SU-DHL-6 (cell line): ENCODE measurements around the gene TDRD5.

Experiments
- H2AFZ ChIP-seq: fragments of 200-600 bp; sonication (generic); 2 replicates; pipeline ENCODE4 v1.6.1; 2014; ENCODE audit warnings: low read depth, mild to moderate bottlenecking, moderate library complexity, mixed read lengths, antibody characterized with exemption, low read length; ENCODE audit not compliant: severe bottlenecking
- H3F3A ChIP-seq: fragments of 200-600 bp; shearing (Covaris generic); 2 replicates; pipeline ENCODE4 v1.6.0; 2016; ENCODE audit warnings: antibody characterized with exemption, mild to moderate bottlenecking; ENCODE audit not compliant: insufficient read depth
- H3K27ac ChIP-seq: fragments of 200-600 bp; sonication (generic); 2 replicates; pipeline ENCODE4 v1.5.1; 2016; ENCODE audit warnings: low read depth, mild to moderate bottlenecking, low read length, moderate library complexity, mixed read lengths
- H3K27me3 ChIP-seq: fragments of 200-600 bp; sonication (generic), shearing (Covaris generic); 2 replicates; pipeline ENCODE4 v1.6.0; 2014; ENCODE audit warnings: mild to moderate bottlenecking, low read length
- H3K36me3 ChIP-seq: fragments of 200-600 bp; sonication (generic); 2 replicates; pipeline ENCODE4 v1.6.1; 2014; ENCODE audit warnings: mild to moderate bottlenecking, low read length, mixed read lengths
- H3K4me2 ChIP-seq: fragments of 300-600, 200-600 bp; shearing (Covaris generic), sonication (generic); 2 replicates; pipeline ENCODE4 v1.6.0; 2014; ENCODE audit warnings: low read length, low read depth, mild to moderate bottlenecking; ENCODE audit not compliant: poor library complexity, severe bottlenecking
- H3K4me3 ChIP-seq: fragments of 200-600 bp; sonication (generic); 2 replicates; pipeline ENCODE4 v1.5.1; 2014; ENCODE audit warnings: antibody characterized with exemption, low read length, mild to moderate bottlenecking, mixed read lengths; ENCODE audit not compliant: insufficient read depth, poor library complexity, severe bottlenecking
- H3K79me2 ChIP-seq: fragments of 200-600 bp; sonication (generic); 2 replicates; pipeline ENCODE4 v1.6.1; 2014; ENCODE audit warnings: mild to moderate bottlenecking, low read length, moderate library complexity; ENCODE audit not compliant: insufficient read depth
- H3K9ac ChIP-seq: fragments of 200-600 bp; sonication (generic); 2 replicates; pipeline ENCODE4 v1.7.0; 2014; ENCODE audit warnings: mild to moderate bottlenecking, low read length
- H3K9me2 ChIP-seq: fragments of 200-600 bp; sonication (generic); replicated peaks from 2 replicates; pipeline ENCODE4 v1.6.1; 2014; ENCODE audit warnings: low read length; ENCODE audit not compliant: insufficient read depth
- H3K9me3 ChIP-seq: fragments of 200-600 bp; sonication (generic); 2 replicates; pipeline ENCODE4 v1.6.1; 2014; ENCODE audit warnings: low read length, mixed read lengths; ENCODE audit not compliant: insufficient read depth
- H4K20me1 ChIP-seq: fragments of 200-600 bp; sonication (generic); 2 replicates; pipeline ENCODE4 v1.6.1; 2014; ENCODE audit warnings: low read depth, mild to moderate bottlenecking, antibody characterized with exemption, low read length, moderate library complexity, mixed read lengths
- EZH2phosphoT487 ChIP-seq: fragments of 200-600 bp; sonication (generic), shearing (Covaris generic); conservative IDR thresholded peaks from 2 replicates; pipeline ENCODE4 v1.6.1; 2018; ENCODE audit warnings: mild to moderate bottlenecking, antibody characterized with exemption, low read length, moderate library complexity, mixed read lengths
- TF ChIP-seq, protein P1 (sequence below): fragments of 200-600 bp; sonication (generic); IDR thresholded peaks from one replicate; pipeline ENCODE4 v1.5.1; 2017; ENCODE audit warnings: antibody characterized with exemption, mild to moderate bottlenecking, low read length, moderate library complexity; ENCODE audit not compliant: insufficient read depth, poor library complexity, severe bottlenecking

Gene TDRD5, protein sequence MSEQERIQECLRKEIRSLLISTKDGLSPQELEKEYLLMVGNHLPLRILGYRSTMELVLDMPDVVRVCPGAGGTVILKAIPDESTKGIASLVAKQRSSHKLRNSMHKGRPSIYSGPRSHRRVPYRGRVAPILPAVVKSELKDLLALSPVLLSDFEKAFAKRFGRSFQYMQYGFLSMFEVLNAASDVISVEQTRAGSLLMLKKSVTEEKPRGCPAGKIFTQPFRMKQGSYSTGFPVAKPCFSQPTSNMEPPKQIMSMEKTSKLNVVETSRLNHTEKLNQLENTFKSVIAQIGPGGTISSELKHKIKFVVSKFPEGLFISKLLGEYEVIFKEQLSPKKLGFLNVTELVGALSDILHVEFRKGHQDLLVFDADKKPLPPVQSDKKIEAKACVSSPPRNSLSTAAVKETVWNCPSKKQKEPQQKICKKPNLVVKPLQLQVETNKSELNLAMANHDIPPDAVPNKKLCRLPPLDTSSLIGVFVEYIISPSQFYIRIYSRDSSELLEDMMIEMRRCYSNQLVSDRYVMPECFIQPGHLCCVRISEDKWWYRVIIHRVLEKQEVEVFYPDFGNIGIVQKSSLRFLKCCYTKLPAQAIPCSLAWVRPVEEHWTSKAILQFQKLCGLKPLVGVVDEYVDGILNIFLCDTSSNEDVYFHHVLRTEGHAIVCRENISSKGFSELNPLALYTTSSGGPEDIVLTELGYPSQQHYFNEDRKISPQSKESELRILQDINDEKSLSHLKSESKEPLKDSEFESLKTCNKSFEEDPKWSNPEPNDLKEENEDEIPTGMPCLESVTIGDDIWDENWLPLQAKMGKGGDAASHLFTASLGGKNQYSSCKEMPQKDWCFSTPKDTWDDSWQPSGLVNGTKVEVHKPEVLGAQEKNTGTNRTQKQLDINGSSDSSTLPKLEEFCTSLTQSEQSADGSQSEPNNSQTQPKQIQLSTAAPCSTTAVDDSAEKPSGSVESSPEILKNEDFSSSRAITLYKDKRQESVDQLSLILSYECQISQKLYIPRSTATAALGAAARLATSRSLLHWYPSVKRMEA

DNA sequence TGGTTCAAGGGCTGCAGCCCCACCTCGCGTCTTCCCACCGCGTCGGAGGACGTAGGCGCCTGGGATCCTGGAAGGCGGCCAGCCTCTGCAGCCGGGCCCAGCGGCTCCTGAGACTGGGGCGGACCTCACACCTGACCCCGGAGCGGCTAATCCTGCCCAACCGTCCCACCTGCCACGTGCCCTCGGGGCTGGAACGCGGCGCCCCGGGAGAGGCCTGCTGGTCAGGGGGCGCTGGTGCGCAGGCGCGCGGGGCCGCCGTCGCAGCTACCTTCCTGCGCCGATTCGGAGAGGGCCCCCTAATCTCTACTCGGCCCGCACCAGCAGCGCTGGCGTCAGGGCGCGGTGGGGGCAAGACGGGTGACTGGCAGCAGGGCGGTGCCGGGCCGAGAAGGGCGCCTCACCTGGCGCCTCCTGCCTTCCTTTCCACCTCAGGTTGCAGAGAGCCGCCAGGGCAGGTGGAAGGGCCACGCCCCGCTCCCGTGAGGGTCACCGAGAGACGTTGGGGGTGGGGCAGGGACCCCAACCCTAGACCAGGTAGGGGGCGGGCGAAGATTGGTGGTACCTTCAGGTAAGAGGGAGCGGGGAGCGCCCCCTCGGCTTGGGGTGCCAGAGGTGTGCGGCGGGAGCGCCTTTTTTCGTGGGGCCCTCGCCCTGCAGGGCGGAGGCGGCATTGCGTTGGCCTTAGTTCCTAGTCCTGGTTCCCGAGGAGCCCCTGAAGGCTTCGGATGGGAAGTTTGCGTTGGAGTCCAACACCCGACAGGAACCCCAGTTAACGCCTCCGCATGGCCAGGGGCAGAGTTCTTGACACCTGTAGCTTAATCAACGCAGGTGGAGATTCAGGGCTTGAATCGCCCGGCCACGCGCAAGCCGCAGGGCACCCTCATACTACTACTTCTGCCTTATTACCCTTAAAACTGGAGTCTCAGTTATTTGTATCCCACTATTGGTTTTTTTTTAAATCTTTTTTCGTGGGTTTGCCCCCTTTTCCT lies at the start of gene TDRD5:
Gene TDRD5 (plus strand): TSS at position 241 of the 989 bp plus-strand sequence. CDS start 784 bp downstream, outside the sequence.
- Histone ChIP-seq H3K9me2 (no peaks in the 10 kb centered on the region), H2AFZ (no peak within 1 kb of the TSS), H3K27me3 (no peaks in the 10 kb centered on the region), H3K79me2 (no peaks in the 10 kb centered on the region), H4K20me1 (no peaks in the 10 kb centered on the region), H3K27ac (no peak within 1 kb of the TSS), H3K4me2 (no peak within 1 kb of the TSS), H3K9ac (no peak within 1 kb of the TSS), H3K4me3 (no peak within 1 kb of the TSS), H3F3A (no peaks in the 10 kb centered on the region), H3K9me3 (no peaks in the 10 kb centered on the region), H3K36me3 (no peaks in the 10 kb centered on the region)
- no peak for TF ChIP-seq EZH2phosphoT487
- TF ChIP-seq, protein P1, sequence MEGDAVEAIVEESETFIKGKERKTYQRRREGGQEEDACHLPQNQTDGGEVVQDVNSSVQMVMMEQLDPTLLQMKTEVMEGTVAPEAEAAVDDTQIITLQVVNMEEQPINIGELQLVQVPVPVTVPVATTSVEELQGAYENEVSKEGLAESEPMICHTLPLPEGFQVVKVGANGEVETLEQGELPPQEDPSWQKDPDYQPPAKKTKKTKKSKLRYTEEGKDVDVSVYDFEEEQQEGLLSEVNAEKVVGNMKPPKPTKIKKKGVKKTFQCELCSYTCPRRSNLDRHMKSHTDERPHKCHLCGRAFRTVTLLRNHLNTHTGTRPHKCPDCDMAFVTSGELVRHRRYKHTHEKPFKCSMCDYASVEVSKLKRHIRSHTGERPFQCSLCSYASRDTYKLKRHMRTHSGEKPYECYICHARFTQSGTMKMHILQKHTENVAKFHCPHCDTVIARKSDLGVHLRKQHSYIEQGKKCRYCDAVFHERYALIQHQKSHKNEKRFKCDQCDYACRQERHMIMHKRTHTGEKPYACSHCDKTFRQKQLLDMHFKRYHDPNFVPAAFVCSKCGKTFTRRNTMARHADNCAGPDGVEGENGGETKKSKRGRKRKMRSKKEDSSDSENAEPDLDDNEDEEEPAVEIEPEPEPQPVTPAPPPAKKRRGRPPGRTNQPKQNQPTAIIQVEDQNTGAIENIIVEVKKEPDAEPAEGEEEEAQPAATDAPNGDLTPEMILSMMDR, result no peak

GRCh38 chr1:179545321-179545720 lies 46.3 kb upstream of the TDRD5 start:
- TF ChIP-seq, protein P1, result no peak
- no peak for TF ChIP-seq EZH2phosphoT487
- Histone ChIP-seq H3K27me3 (no peaks in the 10 kb centered on the region), H3K9me2 (no peaks in the 10 kb centered on the region)

DNA sequence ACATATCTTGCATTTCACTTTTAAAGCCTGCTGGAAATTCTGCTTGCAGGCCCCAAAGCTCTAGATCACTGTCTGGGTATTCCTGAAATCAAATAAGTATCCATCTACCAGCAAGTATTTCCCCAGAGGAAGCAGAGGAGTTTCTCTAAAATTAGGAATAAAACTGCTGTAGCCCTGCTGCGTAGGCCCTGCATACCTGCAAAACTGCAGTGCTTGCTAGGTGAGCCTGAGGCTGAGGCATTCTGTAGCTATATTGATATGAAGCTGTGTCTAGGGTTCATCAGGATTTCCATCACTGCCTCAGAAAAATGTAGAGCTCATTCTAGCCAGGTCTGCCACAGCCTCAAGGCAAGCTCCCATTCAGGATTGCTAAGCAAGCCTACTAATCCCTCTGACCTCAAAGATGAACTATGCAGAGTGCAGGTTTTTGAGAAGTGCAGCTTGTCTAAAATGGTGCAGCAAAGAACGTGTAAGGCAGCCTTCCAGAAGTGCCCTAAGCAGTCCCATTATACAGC lies 44.6 kb upstream of the TDRD5 start:
- Histone ChIP-seq H3F3A (no peaks in the 10 kb centered on the region), H3K36me3 (no peaks in the 10 kb centered on the region), H3K27ac (no peak overlapping the region), H3K4me3 (no peak overlapping the region), H2AFZ (no peak overlapping the region), H3K27me3 (no peaks in the 10 kb centered on the region), H4K20me1 (no peaks in the 10 kb centered on the region), H3K9ac (no peak overlapping the region), H3K9me3 (no peaks in the 10 kb centered on the region), H3K9me2 (no peaks in the 10 kb centered on the region), H3K79me2 (no peaks in the 10 kb centered on the region), H3K4me2 (no peak overlapping the region)
- TF ChIP-seq, protein P1, result no peak
- no peak for TF ChIP-seq EZH2phosphoT487

More at GRCh38 chr1:179545321-179545720, 46.3 kb upstream of the TDRD5 start:
- no peaks in the 10 kb centered on the region for H3F3A ChIP-seq
- no peak overlapping the region for H3K27ac ChIP-seq
- H3K9me3 ChIP-seq, result no peaks in the 10 kb centered on the region
- no peak overlapping the region for H2AFZ ChIP-seq
- no peaks in the 10 kb centered on the region for H4K20me1 ChIP-seq
- no peak overlapping the region for H3K4me3 ChIP-seq
- no peak overlapping the region for H3K9ac ChIP-seq
- H3K4me2 ChIP-seq, result no peak overlapping the region
- no peaks in the 10 kb centered on the region for H3K79me2 ChIP-seq
- no peaks in the 10 kb centered on the region for H3K36me3 ChIP-seq
